HG03135 (cell line): Measurements from ENCODE around the gene SRPK1.

ENCODE experiments used
- ATAC-seq: cut with Tn5 transposase; IDR thresholded peaks from one replicate; pipeline ENCODE4 v1.9.1; 2021; ENCODE audit warnings: mild to moderate bottlenecking, moderate library complexity; ENCODE audit not compliant: unreplicated experiment

The SRPK1 gene

GRCh38 chr6:35829306-35829705, 91.6 kb downstream of the SRPK1 start:
- ATAC-seq: no peak

- no peak for ATAC-seq
Measured at GRCh38 chr6:35824552-35825192, 96.2 kb downstream of the SRPK1 start.

- no peak for ATAC-seq
Measured at GRCh38 chr6:35823601-35824000, 97.3 kb downstream of the SRPK1 start.

DNA sequence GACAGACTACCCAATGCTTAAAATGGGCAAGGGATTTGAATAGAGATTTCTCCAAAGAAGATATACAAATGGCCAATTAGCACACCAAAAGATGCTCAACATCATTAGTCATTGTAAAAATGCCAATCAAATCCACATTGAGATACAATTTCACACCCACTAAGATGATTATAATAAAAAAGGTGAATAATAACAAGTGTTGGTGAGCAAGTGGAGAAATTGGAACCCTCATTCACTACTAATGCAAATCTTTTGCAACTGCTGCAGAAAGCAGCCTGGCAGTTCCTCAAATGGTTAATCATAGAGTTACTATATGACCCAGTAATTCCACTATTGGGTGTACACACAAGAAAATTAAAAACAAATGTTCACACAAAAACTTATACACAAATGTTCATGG, 103.4 kb downstream of the SRPK1 start:
- ATAC-seq: no peak

DNA sequence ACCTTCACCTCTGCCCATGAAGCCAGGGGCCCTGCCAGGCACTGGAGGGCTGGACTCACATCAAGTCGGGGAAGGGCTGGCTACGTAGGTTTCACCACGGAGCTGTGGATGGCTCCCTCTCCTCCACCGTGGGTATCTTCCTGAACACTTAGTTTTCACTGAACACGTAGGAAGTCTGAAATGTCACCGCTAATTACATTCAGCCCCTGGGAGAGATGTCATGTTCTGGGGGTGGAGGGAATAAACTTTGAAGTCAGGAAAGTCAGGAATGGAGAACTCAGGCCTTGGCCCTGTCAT, 109.3 kb downstream of the SRPK1 start:
- ATAC-seq: no peak

GRCh38 chr6:35810971-35811698, 109.8 kb downstream of the SRPK1 start:
- ATAC-seq: no peak

GRCh38 chr6:35809809-35810208, 111.1 kb downstream of the SRPK1 start:
- no peak for ATAC-seq

- ATAC-seq: no peak
Measured at GRCh38 chr6:35808688-35809087, 112.2 kb downstream of the SRPK1 start.

DNA sequence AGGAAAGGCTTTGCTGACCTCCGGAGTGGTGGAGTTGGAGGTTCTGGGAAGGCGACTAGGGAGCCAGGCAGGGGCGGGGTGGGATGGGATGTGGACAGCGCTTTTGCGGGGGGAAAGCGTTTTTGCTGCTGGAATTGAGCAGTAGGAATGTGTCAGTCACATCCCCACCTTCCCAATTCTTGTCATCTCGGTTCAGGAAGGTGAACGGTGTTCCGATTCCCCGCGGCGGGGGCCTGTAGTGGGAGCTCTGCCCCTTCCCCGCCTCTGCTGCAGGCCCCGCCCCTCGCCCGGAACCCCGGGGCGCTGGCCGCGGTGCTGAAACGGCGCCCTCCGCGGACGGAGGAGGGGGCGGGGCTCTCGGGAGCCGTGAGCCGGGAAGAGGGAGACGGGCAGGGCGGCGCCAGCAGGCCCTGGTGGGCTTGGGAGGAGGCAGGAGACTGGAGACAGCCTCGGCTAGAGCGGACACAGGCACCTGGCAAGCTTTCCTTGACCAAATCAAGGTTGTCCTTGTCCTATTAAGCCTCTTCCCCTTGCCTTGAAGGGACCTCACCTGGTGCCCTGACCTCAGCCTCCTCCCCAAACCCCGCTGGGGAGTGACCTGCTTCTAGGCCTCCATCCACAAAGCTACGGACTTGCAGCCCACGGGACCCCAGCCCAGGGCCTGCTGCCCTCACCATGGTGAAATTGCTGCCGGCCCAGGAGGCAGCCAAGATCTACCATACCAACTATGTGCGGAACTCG, 115.7 kb downstream of the SRPK1 start, which contains the start of gene LHFPL5:
Gene LHFPL5, plus strand, starts transcription at position 357 of the 741 bp plus-strand sequence. Its CDS starts 319 bp downstream, at position 676.
- no peak for ATAC-seq

DNA sequence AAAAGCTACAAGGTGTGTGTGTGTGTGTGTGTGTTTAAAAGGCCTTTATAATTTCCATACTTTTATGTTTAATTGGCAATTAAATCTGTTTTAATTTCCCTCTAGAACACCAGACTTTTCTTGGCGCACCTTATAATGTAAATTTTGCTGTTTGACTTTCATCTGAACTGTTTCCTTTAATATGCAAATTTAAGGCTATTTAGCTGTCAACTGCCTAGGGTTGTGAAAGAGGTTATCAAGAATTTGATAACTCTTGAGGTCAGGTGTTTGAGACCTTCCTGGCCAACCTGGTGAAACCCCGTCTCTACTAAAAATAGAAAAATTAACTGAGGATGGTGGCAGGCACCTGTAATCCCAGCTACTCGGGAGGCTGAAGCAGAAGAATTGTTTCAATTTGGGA, 119.8 kb downstream of the SRPK1 start:
- ATAC-seq: no peak

DNA sequence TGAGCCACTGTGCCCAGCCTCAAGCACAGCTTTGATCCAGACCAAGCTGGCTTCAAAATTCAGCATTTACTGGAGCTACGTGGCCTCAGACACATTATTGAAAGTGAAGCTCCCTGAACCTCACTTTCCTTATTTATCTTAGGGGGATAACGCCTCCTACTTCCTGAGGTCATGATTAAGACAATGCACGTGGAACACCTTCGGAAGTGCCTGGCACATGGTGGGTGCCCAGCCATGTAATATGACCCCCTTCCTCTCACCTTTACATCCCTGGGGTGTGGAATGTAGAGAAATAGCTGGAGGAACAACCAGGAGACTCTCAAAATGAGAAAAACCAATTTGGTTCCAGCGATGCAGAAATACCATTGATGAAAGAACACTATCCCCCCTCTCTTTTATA, 122.2 kb downstream of the SRPK1 start:
- ATAC-seq: no peak

DNA sequence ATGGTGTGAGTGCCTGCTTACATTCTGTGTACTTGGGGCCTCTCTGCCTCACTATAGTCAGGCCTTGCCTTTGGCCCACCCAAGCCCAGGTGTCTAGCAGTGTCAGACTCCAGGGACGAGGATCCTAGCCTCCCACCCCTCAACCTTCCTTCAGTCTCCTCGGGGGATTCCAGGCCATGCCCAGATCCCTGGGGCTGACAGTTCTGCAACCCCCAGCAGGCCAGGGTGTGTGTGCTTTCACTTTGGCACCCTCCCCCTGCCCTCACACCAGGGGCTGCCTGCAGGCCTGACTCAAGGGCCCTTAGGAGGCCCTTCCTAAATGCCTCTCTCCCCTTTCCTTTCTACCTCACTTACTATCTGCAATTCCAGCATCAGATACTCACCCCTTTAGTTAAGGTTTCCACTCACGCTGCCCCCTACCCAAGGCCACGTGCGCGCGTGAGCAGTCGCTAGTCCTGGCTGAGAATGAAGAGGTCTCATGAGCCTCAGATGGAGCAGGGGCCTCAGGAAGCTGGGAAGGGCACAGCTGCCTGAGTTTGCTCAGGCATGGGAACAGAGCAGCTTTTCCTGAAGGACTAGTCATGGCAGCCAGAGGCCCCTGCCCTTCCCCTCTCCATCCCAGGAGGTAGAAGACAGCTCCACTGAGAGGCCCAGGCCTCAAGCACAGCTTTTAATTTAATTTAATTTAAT, 122.9 kb downstream of the SRPK1 start:
- no peak for ATAC-seq

- ATAC-seq: no peak
Measured at GRCh38 chr6:35796236-35796635, 124.7 kb downstream of the SRPK1 start.

DNA sequence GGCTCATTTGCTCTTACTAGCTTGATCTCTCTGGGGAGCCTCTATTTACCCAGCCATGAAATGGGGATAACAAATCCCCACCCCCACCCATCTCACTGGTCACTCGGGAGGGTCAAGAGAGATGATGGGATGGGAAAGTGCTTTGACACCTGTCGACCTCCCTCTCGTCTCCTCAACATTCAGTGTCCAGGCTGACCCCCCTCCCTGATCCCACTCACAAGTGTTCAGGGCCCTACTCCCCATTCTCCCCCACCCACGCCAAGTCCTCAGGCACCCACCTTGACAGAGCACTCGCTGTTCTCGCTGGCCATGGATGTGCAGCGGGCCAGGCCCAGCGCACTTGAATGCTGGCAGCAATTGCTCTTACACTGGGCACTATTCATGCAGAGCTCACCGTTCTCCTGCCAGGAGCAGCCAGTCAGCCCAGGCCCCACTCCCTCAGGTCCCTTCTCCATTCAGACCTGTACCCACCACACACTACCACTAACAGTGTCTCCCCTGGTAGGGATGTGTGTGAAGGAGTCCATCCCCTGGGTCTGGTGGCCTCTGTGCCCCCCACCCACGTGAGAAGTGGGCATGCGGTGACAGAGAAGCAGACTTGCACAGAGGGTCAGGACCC, 125.3 kb downstream of the SRPK1 start:
- ATAC-seq: no peak

GRCh38 chr6:35794536-35795452, 126.1 kb downstream of the SRPK1 start:
- ATAC-seq: no peak

DNA sequence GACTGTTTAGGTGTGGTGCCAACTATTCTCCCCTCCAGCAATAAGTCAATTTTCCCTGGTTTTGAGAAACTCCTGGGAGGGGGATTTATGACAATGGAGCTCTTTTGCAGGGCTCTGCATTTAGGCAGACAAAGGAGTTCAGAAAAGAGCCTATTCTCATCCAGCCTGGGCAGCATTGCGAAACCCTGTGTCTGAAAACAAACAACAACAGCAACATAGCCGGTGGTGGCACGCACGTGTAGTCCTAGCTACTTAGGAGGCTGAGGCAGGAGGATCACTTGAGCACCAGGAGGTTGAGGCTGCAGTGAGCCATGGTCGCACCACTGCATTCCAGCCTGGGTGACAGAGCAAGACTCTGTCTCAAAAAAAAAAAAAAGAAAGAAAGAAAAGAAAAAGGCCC, 130.2 kb downstream of the SRPK1 start:
- no peak for ATAC-seq

DNA sequence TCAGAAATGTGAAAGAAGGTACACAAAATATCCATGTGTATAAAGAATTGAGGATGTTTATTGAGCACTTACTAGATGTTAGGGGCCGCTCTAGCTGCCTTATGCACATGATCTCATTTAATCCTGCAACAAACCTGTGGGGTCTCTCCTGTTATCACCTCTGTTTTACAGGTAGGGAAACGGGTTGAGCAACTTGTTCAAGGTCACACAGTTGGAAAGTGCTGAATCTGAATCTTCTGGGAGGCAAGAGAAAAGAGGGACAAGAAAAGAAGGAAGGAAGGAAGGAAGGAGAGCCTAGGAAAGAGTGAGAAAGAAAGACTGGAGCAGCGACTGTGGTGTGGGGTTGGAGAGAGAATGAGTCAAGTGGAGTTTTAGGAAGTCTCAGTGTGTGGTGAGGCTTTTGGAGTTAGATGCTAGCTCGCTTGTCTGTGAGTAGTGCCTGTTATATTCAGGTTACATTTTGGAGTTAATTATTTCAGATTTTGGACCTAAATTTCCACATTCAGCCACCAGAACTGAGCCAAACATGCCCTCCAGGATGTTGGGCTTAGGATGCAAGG, 132.4 kb downstream of the SRPK1 start:
- no peak for ATAC-seq

- no peak for ATAC-seq
Measured at GRCh38 chr6:35787266-35788218, 133.4 kb downstream of the SRPK1 start.

DNA sequence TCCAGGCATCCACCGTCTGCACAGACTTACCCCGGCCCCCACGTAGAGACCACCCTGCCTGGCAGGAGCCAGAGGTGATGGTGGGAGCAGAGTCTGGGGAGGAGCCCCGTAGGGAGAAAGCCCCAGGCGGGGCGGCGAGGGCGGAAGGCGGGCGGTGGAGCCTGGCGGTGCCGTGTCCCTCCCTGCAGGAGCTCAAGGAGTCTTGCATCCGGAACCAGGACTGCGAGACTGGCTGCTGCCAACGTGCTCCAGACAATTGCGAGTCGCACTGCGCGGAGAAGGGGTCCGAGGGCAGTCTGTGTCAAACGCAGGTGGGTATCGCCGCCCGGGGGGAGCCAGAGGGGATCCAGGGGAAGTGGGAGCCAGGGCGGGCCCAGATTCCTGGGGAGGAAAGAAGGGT, 134.1 kb downstream of the SRPK1 start:
- no peak for ATAC-seq
